HG03575 (cell line): Measurements from ENCODE around the gene FKBP9.
"Not testable (repeated sequence)": the region's sequence is repeated elsewhere in the genome, so short reads cannot be mapped to it uniquely, and the experiment has no call there.

ENCODE experiments used
- ATAC-seq: cut with Tn5 transposase; IDR thresholded peaks from one replicate; pipeline ENCODE4 v1.9.1; 2021; ENCODE audit not compliant: unreplicated experiment, insufficient number of reproducible peaks, low FRiP score; ENCODE audit errors: extremely low read depth

Gene FKBP9

GRCh38 chr7:32947420-32947983 lies 9.7 kb upstream of the FKBP9 start:
- no peak for ATAC-seq

- ATAC-seq, result no peak
Measured at GRCh38 chr7:32948202-32948601, 9.0 kb upstream of the FKBP9 start.

- ATAC-seq, result no peak
Measured at GRCh38 chr7:32952876-32953275, 4.4 kb upstream of the FKBP9 start.

- no peak for ATAC-seq
Measured at GRCh38 chr7:32958046-32959025, 1.1 kb downstream of the FKBP9 start.

DNA sequence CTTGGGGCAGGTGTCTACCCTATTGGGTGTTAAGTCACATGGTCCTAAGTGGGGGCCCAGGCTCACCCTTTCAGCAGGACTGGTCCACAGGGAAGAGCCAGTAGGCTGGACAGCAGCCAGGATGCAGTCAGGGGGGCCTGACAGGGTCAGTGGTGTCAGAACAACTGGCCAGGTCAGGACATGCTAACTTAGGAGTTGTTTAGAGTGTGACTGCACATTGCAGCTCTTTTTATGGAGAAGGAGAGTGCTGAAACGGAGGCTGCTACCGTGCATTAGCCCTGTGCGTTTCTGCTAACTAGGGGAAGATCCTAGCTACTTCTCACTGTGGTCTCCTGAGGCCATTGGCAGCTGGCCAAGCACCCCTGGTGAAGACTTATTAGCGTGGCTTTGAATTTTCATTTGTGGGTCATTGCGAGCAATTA lies 6.7 kb downstream of the FKBP9 start:
- not testable (repeated sequence) for ATAC-seq

- peak; percentile 73 for ATAC-seq
Measured at GRCh38 chr7:32964461-32965159, 7.4 kb downstream of the FKBP9 start.

GRCh38 chr7:32966489-32967267 lies 9.4 kb downstream of the FKBP9 start:
- ATAC-seq, result not testable (repeated sequence)

DNA sequence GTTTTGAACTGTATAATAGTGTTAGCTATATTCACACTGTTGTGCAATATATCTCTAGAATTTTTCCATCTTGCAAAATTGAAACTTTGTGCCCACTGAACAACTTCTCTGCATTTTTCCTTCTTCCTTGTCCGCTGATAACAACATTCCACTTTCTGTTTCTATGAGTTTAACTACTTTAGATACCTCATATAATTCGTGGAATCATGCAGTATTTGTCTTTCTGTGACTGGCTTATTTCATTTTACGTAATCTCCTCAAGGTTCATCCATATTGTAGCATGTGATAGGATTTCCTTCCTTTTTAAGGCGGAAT lies 10.0 kb downstream of the FKBP9 start:
- ATAC-seq, result not testable (repeated sequence)

GRCh38 chr7:32971967-32972366 lies 14.7 kb downstream of the FKBP9 start:
- not testable (repeated sequence) for ATAC-seq

- ATAC-seq, result not testable (repeated sequence)
Measured at GRCh38 chr7:32977159-32977558, 19.9 kb downstream of the FKBP9 start.

DNA sequence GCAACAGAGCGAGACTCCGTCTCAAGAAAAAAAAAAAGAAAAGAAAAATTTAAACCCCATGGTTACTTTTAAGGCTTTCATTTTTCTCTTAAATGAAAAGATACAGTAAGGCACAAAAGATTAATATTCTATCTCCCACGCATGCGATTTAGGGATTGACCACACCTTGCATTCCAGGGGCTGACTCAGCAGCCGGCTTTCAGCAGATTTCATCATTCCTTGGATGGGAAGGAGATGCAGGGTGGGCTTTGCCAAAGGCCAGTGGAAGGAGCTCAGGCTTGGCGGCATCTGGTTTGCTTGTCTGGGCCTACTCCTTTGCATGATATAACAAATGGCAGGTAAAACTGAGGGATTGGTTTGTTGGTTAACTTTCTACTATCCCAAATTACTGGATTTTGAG lies 22.0 kb downstream of the FKBP9 start:
- not testable (repeated sequence) for ATAC-seq

DNA sequence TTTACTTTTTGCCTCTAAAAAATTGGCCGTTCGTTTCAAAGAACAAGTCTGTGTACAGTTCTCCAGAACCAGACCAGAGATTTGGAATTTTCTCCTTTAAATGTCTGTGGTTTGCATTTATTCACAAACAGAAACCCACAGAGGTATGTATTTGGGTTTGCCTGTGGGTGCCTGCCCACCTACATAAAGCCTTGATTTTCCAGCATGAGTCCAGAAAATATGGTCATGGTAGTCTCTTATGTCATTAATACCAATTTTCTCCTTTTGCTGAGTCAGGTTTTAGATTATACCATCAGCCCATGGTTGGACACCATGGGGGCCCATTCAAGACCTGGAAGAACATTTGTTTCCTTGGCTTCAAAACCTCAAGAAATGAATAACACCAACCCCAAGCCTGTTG lies 22.7 kb downstream of the FKBP9 start:
- not testable (repeated sequence) for ATAC-seq

- not testable (repeated sequence) for ATAC-seq
Measured at GRCh38 chr7:32988148-32988547, 30.9 kb downstream of the FKBP9 start.

DNA sequence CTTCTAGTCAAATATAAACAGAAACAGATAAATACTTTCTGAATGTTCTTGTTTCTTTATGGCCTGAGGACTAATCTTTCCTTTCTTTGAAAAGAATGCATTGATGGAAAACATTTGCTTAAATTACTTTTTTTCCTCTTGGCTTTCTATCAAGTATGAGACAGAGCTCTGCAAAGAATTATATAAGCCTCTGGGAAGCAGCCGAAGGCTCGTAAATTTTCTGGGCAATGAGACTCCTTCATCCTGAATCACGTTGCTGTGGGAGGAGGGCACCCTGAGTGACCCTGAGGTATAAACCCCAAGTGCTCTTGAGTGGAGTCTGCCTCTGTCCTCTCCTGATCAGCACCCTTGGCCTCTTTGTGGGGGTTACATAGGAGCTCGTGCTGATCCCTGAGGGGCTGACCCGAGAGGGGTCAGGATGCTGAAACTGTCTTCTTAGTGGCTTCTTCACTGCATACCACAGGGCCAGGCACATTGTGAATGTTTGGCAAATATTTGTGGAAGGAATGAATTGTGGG lies 33.9 kb downstream of the FKBP9 start:
- not testable (repeated sequence) for ATAC-seq

DNA sequence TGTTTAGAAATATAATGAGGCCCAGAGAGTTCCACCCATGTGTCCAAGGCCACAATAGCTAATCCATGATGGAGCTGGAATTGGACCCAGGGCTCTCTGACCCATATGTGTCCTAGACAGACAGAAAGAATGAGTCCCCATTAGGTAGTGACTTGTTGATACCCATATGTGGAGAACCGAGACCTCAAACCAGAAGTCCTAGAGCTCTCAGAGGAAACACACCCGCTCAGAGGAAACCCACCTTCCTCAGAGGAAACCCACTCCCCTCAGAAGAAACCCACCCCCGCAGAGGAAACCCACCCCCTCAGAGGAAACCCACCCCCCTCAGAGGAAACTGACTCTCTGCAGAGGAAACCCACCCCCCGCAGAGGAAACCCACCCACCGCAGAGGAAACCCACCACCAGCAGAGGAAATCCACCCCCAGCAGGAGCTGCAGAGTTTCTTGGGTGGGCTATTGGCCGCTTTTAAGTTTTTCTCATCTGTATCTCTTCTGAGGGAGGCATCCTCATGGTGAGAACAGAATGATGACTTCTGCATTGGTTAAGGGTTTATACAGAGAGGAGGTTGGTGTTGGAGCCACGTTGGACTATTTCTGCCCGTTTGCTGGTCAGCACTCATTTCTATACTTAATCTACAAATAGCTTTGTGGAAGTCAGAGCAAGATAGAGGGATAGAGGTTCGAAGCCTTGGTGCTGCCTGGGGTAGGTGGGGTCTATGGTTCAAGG lies 34.9 kb downstream of the FKBP9 start:
- not testable (repeated sequence) for ATAC-seq

- not testable (repeated sequence) for ATAC-seq
Measured at GRCh38 chr7:32992750-32993149, 35.5 kb downstream of the FKBP9 start.

GRCh38 chr7:32997956-32998355 lies 40.7 kb downstream of the FKBP9 start:
- ATAC-seq, result not testable (repeated sequence)
